ENCODE data around the gene SMIM13.
"Not testable (repeated sequence)": the region's sequence is repeated elsewhere in the genome, so short reads cannot be mapped to it uniquely, and the experiment has no call there.

Gene SMIM13

DNA sequence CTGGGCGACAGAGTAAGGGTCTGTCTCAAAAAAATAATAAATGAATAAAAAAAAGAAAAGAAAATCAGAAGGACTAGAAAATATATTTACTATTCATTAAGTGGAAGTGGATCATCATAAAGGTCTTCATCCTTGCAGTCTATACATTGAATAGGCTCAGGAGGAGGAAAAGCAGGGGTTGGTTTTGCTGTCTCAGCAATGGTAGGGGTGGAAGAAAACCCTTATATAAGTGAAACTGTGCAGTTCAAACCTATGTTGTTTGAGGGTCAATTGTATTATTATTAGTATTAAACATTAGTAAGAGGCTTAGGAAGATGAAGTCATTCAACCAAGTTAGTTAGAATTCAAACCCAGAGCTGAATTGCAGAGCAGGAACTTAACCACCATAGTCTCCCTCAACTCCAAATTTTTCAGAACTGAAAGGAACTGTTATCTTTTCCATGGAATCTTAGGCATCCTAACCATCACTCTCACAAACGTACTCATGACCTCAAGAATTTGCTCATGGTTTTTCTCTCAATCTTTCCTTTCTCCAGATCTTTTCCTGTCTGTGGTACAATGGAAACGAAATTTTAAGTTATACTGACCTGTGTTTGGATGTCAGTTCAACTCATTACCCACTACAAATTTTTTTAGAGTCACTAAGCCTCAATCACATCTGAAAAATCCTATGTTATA is 7.7 kb upstream of the SMIM13 start:
- peak; percentile 67 for DNase-seq

GRCh38 chr6:11087141-11087812 is 6.4 kb upstream of the SMIM13 start:
- DNase-seq: not testable (repeated sequence)

GRCh38 chr6:11089695-11090094 is 3.9 kb upstream of the SMIM13 start:
- no peak for DNase-seq

DNA sequence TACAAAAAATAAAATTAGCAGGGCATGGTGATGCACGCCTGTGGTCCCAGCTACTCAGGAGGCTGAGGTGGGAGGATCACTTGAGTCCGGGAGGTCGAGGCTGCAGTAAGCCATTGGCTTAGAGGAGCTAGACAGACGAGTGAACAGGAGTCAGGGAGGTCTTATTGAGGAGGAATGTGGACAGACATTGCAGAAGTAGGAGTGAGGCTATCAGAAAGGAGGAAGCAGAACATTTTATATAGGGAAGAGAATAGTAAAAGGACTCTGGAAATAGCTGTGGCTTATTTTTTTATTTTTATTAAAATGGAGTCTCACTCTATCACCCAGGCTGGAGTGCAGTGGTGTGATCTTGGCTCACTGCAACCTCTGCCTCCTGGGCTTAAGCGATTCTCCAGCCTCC is 2.5 kb upstream of the SMIM13 start:
- DNase-seq: not testable (repeated sequence)

DNA sequence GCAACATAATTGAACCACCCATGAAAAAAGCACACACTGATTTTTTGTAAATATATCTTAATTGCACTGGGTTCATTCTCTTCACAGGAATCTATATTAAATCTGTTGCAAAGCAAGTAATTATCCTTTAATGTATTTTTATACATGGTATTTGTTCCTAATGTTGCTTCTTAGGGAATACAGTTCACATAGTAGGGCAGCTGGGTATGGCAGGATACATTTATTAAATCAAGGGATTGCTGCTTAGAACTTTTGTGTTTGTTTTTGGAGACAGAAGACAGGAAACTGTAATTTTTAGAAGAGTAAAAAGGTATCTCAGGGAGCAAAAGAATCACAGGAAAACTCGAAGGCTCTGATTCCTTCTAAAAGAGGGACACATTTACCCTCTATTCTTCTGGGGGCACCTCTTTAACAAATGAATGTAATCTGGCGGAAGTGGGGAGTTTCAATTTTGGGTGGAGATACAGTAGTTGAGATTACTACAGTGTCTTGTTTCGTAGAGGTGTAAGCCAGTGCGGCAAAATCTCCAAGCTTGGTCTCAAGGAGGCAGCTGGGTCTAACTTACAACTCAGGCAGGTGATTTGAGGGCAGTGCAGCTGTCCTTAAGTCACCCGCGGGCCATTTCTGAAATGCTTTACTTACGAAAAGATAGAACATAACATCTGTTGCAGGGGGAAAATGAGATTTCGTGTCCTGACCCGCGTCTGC is 812 bp upstream of the SMIM13 start:
- DNase-seq: no peak

DNA sequence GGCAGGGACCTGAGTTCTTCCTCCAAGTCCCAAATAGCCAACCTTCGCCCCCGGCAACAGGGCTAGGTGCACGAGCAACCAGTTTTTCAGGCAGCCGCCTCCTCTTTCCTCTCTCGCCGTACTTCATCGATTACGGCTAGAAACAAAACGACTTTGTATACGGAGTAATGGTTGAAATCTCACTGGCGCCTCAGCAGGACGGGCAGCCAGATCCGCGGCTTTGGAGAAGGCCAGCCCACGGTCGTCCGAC is 333 bp upstream of the SMIM13 start:
- no peak for DNase-seq

GRCh38 chr6:11094411-11094851 is 797 bp downstream of the SMIM13 start:
- DNase-seq: peak; percentile 65

DNA sequence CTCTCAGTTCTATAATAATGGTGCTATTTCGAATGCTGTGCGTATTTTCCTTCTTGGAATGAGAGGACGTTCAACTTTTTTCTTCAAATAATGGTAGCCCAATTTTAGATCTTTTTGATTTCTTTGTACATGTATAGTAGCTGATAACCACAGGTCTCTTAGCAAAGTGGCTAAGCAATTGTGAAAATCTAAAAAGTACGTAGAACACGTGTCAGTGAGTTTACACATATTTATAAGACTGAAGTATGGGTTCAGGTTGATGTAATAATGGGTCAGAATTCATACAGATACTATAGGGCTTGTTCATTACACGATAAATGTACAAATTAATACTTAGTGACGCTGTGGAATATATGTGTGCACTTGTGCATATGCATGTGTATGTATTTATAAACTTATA is 1.3 kb downstream of the SMIM13 start:
- DNase-seq: no peak

DNA sequence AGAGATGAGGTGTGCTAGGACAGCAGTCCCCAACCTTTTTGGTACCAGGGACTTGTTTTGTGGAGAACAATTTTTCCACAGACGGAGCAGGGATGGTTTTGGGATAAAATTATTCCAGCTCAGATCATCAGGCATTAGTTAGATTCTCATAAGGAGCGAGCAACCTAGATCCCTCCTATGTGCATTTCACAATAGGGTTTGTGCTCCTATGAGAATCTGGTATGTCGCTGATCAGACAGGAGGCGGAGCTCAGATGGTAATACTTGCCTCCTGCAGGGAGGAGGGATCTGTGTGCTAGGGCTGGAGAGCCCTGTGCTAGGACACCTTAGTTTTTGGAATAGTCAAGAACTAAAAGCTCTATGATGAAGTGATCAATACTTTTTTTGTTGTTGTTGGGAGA is 2.5 kb downstream of the SMIM13 start:
- DNase-seq: peak; percentile 65

- DNase-seq: no peak
Measured at GRCh38 chr6:11097476-11097875, 3.8 kb downstream of the SMIM13 start.

- no peak for DNase-seq
Measured at GRCh38 chr6:11098004-11098403, 4.4 kb downstream of the SMIM13 start.

GRCh38 chr6:11101417-11101816 is 7.8 kb downstream of the SMIM13 start:
- DNase-seq: no peak

DNA sequence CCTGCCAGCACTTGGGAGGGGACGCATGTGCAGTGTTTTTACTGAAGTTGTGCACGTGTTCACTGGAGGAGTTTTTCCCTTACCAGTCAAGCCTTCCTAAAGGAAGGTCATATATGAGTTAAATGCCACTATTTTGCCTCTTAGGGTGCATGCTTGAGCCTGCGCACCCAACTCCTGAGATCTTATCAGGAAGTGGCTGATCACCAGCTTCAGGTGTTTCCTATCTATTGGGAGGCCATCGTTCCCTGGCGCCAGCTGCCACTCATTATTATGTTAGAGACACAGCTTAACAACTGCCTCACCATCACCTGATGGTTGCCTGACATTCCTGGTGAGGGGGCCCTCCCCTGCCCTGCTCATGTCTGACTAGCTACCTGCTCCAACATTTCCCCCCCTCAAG is 9.4 kb downstream of the SMIM13 start:
- no peak for DNase-seq

- no peak for DNase-seq
Measured at GRCh38 chr6:11108726-11109125, 15.1 kb downstream of the SMIM13 start.

GRCh38 chr6:11110921-11111768 is 17.5 kb downstream of the SMIM13 start, which contains the start of gene ERVFRD-1:
Gene ERVFRD-1 (minus strand): TSS chr6:11111725. CDS start chr6:11105310, 6,415 bp downstream.
- no peak for DNase-seq

GRCh38 chr6:11111769-11112437 is 18.3 kb downstream of the SMIM13 start:
- DNase-seq: no peak

DNA sequence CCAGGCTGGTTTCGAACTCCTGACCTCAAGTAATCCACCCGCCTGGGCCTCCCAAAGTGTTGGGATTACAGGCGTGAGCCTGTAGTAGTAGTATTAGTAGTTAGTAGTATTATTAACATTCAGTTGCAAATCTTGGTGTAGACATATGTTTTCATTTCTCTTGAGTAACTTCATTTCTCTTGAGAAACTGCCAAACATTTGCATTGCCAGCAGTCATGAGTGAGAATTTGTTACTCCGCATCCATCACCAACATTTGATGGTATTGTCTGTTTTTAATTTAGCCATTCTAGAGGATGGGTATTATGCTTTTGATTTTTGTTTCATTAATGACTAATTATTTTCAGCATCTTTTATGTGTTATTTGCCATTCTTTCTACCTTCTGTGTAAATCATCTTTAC is 19.4 kb downstream of the SMIM13 start:
- DNase-seq: no peak

- peak; percentile 41 for DNase-seq
Measured at GRCh38 chr6:11115808-11116536, 22.3 kb downstream of the SMIM13 start.

GRCh38 chr6:11120271-11121005 is 26.8 kb downstream of the SMIM13 start:
- peak; percentile 47 for DNase-seq

GRCh38 chr6:11121851-11122250 is 28.2 kb downstream of the SMIM13 start:
- DNase-seq: no peak

GRCh38 chr6:11122380-11122779 is 28.7 kb downstream of the SMIM13 start:
- no peak for DNase-seq

Data from EL (cell line).